Breast epithelium (tissue), 4 donors: Measurements from ENCODE around the gene NELL1. TPM values are rescaled to one million over a fixed set of nuclear protein-coding genes. Genes with fewer than 3 reads are reported as not detected.

Experiments
- DNase-seq, 2 donors: peaks; one replicate each; pipeline ENCODE4 v3.0.0-alpha.2; 2019; ENCODE audit warnings: low spot score in 2 of 2
- H3K27ac ChIP-seq, 2 donors: fragments of 200-600 bp; sonication (generic) in 1 of 2; one replicate each; pipeline ENCODE4 v1.5.1; 2016 to 2019; ENCODE audit warnings: mild to moderate bottlenecking in 1 of 2
- H3K27me3 ChIP-seq, 2 donors: fragments of 200-600 bp; sonication (generic) in 1 of 2; one replicate each; pipeline versions ENCODE4 v1.5.1 to v1.6.0; 2017 to 2019; ENCODE audit warnings: control low read depth in 1 of 2, mild to moderate bottlenecking in 1 of 2
- H3K36me3 ChIP-seq: fragments of 200-600 bp; one replicate; pipeline ENCODE4 v1.5.1; 2019
- H3K4me1 ChIP-seq, 2 donors: fragments of 200-600 bp; sonication (generic); one replicate each; pipeline ENCODE4 v1.5.1; 2016 to 2019; ENCODE audit warnings: control low read depth in 1 of 2
- H3K4me3 ChIP-seq, 3 donors: fragments of 200-600 bp; sonication (generic); 1 replicate in 2 of 3; 2 replicates in 1 of 3; pipeline ENCODE4 v1.5.1; 2016 to 2019; ENCODE audit warnings: mild to moderate bottlenecking in 3 of 3, moderate library complexity in 2 of 3
- H3K9me3 ChIP-seq, 2 donors: fragments of 200-600 bp; sonication (generic) in 1 of 2; one replicate each; pipeline ENCODE4 v1.5.1; 2016 to 2019; ENCODE audit warnings: control low read depth in 1 of 2
- POLR2A ChIP-seq: fragments of 450-650 bp; IDR thresholded peaks from one replicate; pipeline ENCODE4 v1.6.1; 2016; ENCODE audit warnings: antibody characterized with exemption, mild to moderate bottlenecking, moderate library complexity
- POLR2AphosphoS5 ChIP-seq, 3 donors: sonication (generic); formaldehyde crosslinking; IDR thresholded peaks; one replicate each; pipeline ENCODE4 v1.6.1; 2017; ENCODE audit warnings: antibody characterized with exemption in 3 of 3
- intact Hi-C: fragments of 100-400 bp; cut with DNase I; formaldehyde crosslinking; loops from one replicate; pipeline ENCODE4 v1.15.1; 2023; ENCODE audit warnings: low total_unique reads
- total RNA-seq, 3 donors: library from RNA; depleted of rRNA; stranded (reverse); fragments of >200 nt; gene quantifications; one replicate each; pipeline ENCODE4 v1.1.0, GENCODE V29; 2016
- TF ChIP-seq, protein P1 (sequence below), 3 donors: fragments of 450-650 bp; IDR thresholded peaks; one replicate each; pipeline ENCODE4 v1.5.1; 2016 to 2017; ENCODE audit warnings: antibody characterized with exemption in 3 of 3, mild to moderate bottlenecking in 3 of 3, moderate library complexity in 3 of 3

The NELL1 gene
- total RNA-seq, 3 donors from 2014 or later: 0.15 TPM; not detected in 2

DNA sequence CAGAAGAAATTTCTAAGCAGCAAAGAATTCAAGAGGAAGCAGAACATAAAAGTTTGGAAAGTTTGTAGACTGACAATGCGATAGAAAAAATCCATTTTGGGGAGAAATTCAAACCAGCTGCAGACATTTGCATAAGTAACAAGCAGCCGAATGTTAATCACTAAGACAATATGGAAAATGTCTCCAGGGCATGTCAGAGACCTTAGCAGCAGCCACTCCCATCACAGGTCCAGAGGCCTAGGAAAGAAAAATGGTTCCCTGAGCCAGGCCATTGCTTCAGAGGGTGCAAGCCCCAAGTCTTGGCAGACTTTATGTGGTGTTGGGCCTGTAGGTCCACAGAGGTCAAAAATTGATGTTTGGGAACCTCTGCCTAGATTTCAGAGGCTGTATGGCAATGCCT is 155.4 kb downstream of the NELL1 start:
- H3K36me3 ChIP-seq: no peaks in the 10 kb centered on the region
- no peaks in the 10 kb centered on the region for H3K4me1 ChIP-seq
- no peak overlapping the region for H3K4me3 ChIP-seq
- no peaks in the 10 kb centered on the region for H3K27me3 ChIP-seq
- TF ChIP-seq POLR2A: no peak
- TF ChIP-seq, protein P1, sequence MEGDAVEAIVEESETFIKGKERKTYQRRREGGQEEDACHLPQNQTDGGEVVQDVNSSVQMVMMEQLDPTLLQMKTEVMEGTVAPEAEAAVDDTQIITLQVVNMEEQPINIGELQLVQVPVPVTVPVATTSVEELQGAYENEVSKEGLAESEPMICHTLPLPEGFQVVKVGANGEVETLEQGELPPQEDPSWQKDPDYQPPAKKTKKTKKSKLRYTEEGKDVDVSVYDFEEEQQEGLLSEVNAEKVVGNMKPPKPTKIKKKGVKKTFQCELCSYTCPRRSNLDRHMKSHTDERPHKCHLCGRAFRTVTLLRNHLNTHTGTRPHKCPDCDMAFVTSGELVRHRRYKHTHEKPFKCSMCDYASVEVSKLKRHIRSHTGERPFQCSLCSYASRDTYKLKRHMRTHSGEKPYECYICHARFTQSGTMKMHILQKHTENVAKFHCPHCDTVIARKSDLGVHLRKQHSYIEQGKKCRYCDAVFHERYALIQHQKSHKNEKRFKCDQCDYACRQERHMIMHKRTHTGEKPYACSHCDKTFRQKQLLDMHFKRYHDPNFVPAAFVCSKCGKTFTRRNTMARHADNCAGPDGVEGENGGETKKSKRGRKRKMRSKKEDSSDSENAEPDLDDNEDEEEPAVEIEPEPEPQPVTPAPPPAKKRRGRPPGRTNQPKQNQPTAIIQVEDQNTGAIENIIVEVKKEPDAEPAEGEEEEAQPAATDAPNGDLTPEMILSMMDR (IDR thresholded peaks at IDR 0.05): no peak
- TF ChIP-seq POLR2AphosphoS5 (IDR thresholded peaks at IDR 0.05): no peak
- no peak for DNase-seq
- H3K27ac ChIP-seq: no peak overlapping the region
- no peaks in the 10 kb centered on the region for H3K9me3 ChIP-seq
- intact Hi-C loops: no loop called here

DNA sequence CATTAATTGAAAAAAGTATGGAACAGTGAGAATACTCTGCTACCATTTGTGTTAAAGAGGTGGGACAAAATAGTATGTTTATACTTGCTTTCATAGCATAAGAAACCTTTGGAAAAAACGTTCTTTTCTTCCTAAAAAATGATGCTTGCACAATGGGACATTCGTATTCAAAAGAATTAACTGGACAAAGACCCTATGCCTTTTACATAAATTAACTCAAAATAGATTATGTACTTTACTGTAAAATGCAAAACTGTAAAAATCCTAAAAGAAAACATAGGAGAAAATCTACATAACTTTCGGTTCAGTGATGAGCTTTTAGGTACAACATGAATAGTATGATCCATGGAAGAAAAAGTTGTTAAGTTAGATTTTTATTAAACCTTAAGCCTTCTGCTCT is 166.2 kb downstream of the NELL1 start:
- Histone ChIP-seq H3K4me1 (no peaks in the 10 kb centered on the region), H3K36me3 (no peaks in the 10 kb centered on the region), H3K27me3 (no peaks in the 10 kb centered on the region), H3K4me3 (no peak overlapping the region), H3K9me3 (no peaks in the 10 kb centered on the region), H3K27ac (no peak overlapping the region)
- no peak for DNase-seq
- intact Hi-C loops: no loop called here
- TF ChIP-seq POLR2AphosphoS5 (IDR thresholded peaks at IDR 0.05) (no peak), POLR2A (no peak)
- TF ChIP-seq, protein P1 (IDR thresholded peaks at IDR 0.05): no peak

DNA sequence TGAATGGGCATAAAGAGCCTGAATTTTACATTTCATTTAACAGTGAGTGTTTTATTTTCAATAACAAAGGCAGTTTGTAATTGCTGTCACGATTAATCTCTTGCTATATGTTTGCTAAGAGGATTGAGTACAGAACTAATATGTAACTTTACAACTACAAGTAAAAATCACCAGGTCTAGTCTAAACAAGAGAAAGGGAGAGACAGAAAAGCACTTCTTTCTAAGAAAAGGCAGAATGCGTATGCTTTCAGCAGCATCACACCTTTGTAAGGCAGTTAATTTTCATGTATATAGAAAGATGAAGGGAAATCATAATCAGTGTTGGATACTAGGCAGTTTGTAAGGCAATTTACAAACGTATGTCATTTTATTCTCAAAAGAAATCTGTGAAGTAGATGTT is 169.8 kb downstream of the NELL1 start:
- Histone ChIP-seq H3K4me3 (no peak overlapping the region), H3K9me3 (no peaks in the 10 kb centered on the region), H3K4me1 (no peaks in the 10 kb centered on the region), H3K27ac (no peak overlapping the region), H3K36me3 (no peaks in the 10 kb centered on the region), H3K27me3 (no peaks in the 10 kb centered on the region)
- no peak for DNase-seq
- intact Hi-C loops: no loop called here
- TF ChIP-seq, protein P1 (IDR thresholded peaks at IDR 0.05): no peak
- no peak for TF ChIP-seq POLR2A
- TF ChIP-seq POLR2AphosphoS5 (IDR thresholded peaks at IDR 0.05): no peak

DNA sequence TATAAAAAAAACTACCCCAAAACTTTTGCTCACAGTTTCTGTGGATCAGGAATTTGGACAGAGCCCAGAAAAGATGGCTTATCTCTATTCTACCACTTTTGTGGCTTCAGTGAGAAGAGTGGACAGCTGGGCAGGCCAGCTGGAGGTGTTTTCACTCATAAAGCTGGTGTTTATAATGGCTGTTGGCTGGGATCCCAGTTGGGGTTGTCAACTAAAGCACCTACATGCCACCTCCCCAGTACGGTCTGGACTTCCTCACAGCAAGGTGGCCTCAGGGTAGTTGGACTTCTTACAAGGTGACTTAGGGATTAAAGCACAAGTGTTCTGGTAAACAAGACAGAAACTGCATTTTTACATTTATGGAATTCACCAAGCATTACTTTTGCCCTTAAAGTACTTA is 171.0 kb downstream of the NELL1 start:
- intact Hi-C loops: no loop called here
- Histone ChIP-seq H3K36me3 (no peaks in the 10 kb centered on the region), H3K4me1 (no peaks in the 10 kb centered on the region), H3K27me3 (no peaks in the 10 kb centered on the region), H3K27ac (no peak overlapping the region), H3K9me3 (no peaks in the 10 kb centered on the region), H3K4me3 (no peak overlapping the region)
- DNase-seq: peak in 1 of 2 donors; percentile 33
- TF ChIP-seq POLR2A (no peak), POLR2AphosphoS5 (IDR thresholded peaks at IDR 0.05) (no peak)
- TF ChIP-seq, protein P1 (IDR thresholded peaks at IDR 0.05): no peak

DNA sequence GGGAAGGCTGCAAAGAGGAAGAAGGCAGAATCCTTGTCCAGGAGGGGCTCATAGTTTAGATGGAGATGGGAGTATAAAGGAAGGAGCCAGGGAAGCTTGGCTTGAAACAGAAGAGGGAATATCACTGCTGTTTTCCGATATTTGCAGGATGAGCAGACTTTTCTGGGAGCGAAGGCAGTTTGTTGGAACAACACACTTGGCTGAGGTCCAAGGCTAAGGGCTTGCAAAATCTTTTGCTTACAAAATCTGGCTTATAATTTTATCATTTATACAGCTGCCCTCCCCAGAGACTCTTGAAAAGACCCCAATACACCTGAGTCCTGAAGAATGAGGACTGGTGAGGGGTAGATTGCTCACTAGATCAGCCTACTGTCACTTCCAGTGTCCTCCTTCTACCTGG is 174.8 kb downstream of the NELL1 start:
- Histone ChIP-seq H3K27ac (no peak overlapping the region), H3K27me3 (no peaks in the 10 kb centered on the region), H3K4me1 (no peaks in the 10 kb centered on the region), H3K9me3 (no peaks in the 10 kb centered on the region), H3K4me3 (no peak overlapping the region), H3K36me3 (no peaks in the 10 kb centered on the region)
- intact Hi-C loops: no loop called here
- TF ChIP-seq, protein P1 (IDR thresholded peaks at IDR 0.05): no peak
- no peak for TF ChIP-seq POLR2AphosphoS5 (IDR thresholded peaks at IDR 0.05)
- no peak for DNase-seq
